Tibial nerve (tissue), 4 donors: ENCODE measurements around the gene CTNNA2.

ENCODE experiments used
- EP300 ChIP-seq, 2 donors: sonication (generic); formaldehyde crosslinking; IDR thresholded peaks; one replicate each; pipeline ENCODE4 v1.6.1; 2017; ENCODE audit warnings: antibody characterized with exemption in 2 of 2, mild to moderate bottlenecking in 1 of 2
- POLR2A ChIP-seq, 2 donors: fragments of 450-650 bp; IDR thresholded peaks; one replicate each; pipeline ENCODE4 v1.6.1; 2017; ENCODE audit warnings: antibody characterized with exemption in 2 of 2, mild to moderate bottlenecking in 2 of 2, moderate library complexity in 2 of 2
- TF ChIP-seq, protein P1 (sequence below), 5 experiments: fragments of 200-600 bp in 3 of 5; fragments of 450-650 bp in 2 of 5; sonication (generic) in 3 of 5; IDR thresholded peaks; one replicate each; pipeline ENCODE4 v1.5.1; 2016 to 2019; ENCODE audit warnings: antibody characterized with exemption in 5 of 5, mild to moderate bottlenecking in 3 of 5, moderate library complexity in 2 of 5

DNA sequence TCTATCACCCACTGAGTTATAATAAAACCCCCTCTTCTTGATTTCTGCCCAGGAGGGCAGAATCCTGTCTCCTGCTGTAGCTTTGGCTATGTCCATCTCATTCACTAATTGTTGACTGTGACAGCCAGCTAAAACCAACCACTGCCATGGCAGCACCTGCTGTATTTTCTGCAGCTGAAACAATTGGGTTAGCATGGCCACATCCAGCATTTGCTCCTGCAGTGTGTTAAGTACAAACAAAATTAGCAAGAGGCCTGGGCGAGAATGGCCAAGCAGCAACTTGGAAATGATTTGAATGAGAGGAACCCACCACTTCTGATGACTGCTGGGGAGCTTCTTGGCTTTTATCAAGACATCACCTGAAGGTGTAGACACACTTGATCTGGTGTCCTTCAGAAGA lies 881.1 kb downstream of the CTNNA2 start:
- TF ChIP-seq POLR2A (IDR thresholded peaks at IDR 0.05) (no peak), EP300 (IDR thresholded peaks at IDR 0.05) (no peak)
- TF ChIP-seq, protein P1, sequence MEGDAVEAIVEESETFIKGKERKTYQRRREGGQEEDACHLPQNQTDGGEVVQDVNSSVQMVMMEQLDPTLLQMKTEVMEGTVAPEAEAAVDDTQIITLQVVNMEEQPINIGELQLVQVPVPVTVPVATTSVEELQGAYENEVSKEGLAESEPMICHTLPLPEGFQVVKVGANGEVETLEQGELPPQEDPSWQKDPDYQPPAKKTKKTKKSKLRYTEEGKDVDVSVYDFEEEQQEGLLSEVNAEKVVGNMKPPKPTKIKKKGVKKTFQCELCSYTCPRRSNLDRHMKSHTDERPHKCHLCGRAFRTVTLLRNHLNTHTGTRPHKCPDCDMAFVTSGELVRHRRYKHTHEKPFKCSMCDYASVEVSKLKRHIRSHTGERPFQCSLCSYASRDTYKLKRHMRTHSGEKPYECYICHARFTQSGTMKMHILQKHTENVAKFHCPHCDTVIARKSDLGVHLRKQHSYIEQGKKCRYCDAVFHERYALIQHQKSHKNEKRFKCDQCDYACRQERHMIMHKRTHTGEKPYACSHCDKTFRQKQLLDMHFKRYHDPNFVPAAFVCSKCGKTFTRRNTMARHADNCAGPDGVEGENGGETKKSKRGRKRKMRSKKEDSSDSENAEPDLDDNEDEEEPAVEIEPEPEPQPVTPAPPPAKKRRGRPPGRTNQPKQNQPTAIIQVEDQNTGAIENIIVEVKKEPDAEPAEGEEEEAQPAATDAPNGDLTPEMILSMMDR (IDR thresholded peaks at IDR 0.05): no peak
